ENCODE results near the gene COL5A3. TPM values are rescaled to one million over a fixed set of nuclear protein-coding genes. Genes with fewer than 3 reads are reported as not detected.

COL5A3 gene
- total RNA-seq, 2 donors from 2014 or later = 2.4 to 5.5 TPM

GRCh38 chr19:9914315-9915207, 95.7 kb downstream of the COL5A3 start:
- TF ChIP-seq CTCF (IDR thresholded peaks at IDR 0.05) = peak; percentile 37
- Histone ChIP-seq H3K4me1 (no peaks in the 10 kb centered on the region), H3K9ac (ENCODE audit: low read depth in 2 of 2, low read length in 2 of 2) (peak overlapping the region; percentile 19 to 24), H3K27me3 (peaks cover 20% of the 10 kb centered on the region), H3K4me3 (peak overlapping the region; percentile 37), H3K36me3 (no peaks in the 10 kb centered on the region), H3K9me3 (no peaks in the 10 kb centered on the region), H3K27ac (no peak overlapping the region)
- intact Hi-C loops (cut with DNase I) = loop anchor here (2.0 kb wide), 1 partner anchor 66 kb away; no protein-coding TSS in a partner anchor
- peak; percentile 66 for DNase-seq

- H3K27me3 ChIP-seq = peaks cover 20% of the 10 kb centered on the region
- DNase-seq = no peak
- no peak for TF ChIP-seq CTCF (IDR thresholded peaks at IDR 0.05)
- peak overlapping the region; percentile 37 for H3K4me3 ChIP-seq
- no peak overlapping the region for H3K27ac ChIP-seq
- H3K9me3 ChIP-seq = no peaks in the 10 kb centered on the region
- intact Hi-C loops (cut with DNase I) = loop anchor here (2.0 kb wide), 1 partner anchor 65 kb away; no protein-coding TSS in a partner anchor
- no peaks in the 10 kb centered on the region for H3K4me1 ChIP-seq
- H3K36me3 ChIP-seq = no peaks in the 10 kb centered on the region
- peak overlapping the region; percentile 19 to 24 for H3K9ac ChIP-seq (ENCODE audit: low read depth in 2 of 2, low read length in 2 of 2)
Observed at GRCh38 chr19:9914001-9914314, 96.3 kb downstream of the COL5A3 start.

- intact Hi-C loops (cut with DNase I) = no loop called here
- H3K9ac ChIP-seq (ENCODE audit: low read depth in 2 of 2, low read length in 2 of 2) = no peak overlapping the region
- H3K27ac ChIP-seq = no peak overlapping the region
- no peaks in the 10 kb centered on the region for H3K36me3 ChIP-seq
- peaks cover 20% of the 10 kb centered on the region for H3K27me3 ChIP-seq
- no peaks in the 10 kb centered on the region for H3K4me1 ChIP-seq
- H3K4me3 ChIP-seq = peak overlapping the region; percentile 37
- TF ChIP-seq CTCF (IDR thresholded peaks at IDR 0.05) = no peak
- no peak for DNase-seq
- no peaks in the 10 kb centered on the region for H3K9me3 ChIP-seq
Observed at GRCh38 chr19:9913237-9914000, 96.9 kb downstream of the COL5A3 start.

- TF ChIP-seq CTCF (IDR thresholded peaks at IDR 0.05) = no peak
- H3K36me3 ChIP-seq = no peaks in the 10 kb centered on the region
- intact Hi-C loops (cut with DNase I) = no loop called here
- no peak for DNase-seq
- no peaks in the 10 kb centered on the region for H3K9me3 ChIP-seq
- H3K4me1 ChIP-seq = no peaks in the 10 kb centered on the region
- H3K4me3 ChIP-seq = no peak overlapping the region
- H3K27ac ChIP-seq = no peak overlapping the region
- H3K9ac ChIP-seq (ENCODE audit: low read depth in 2 of 2, low read length in 2 of 2) = no peak overlapping the region
- peaks cover 20% of the 10 kb centered on the region for H3K27me3 ChIP-seq
Observed at GRCh38 chr19:9912551-9913236, 97.6 kb downstream of the COL5A3 start.

- Histone ChIP-seq H3K36me3 (no peaks in the 10 kb centered on the region), H3K4me1 (no peaks in the 10 kb centered on the region), H3K4me3 (no peak overlapping the region), H3K27ac (no peak overlapping the region), H3K9ac (ENCODE audit: low read depth in 2 of 2, low read length in 2 of 2) (no peak overlapping the region), H3K9me3 (no peaks in the 10 kb centered on the region), H3K27me3 (peaks cover 20% of the 10 kb centered on the region)
- no peak for DNase-seq
- no peak for TF ChIP-seq CTCF (IDR thresholded peaks at IDR 0.05)
- intact Hi-C loops (cut with DNase I) = no loop called here
Observed at GRCh38 chr19:9911524-9912185, 98.6 kb downstream of the COL5A3 start.
